Kidney (tissue), 14 donors: ENCODE measurements around the gene ACP2. TPM values are rescaled to one million over a fixed set of nuclear protein-coding genes. Genes with fewer than 3 reads are reported as not detected.

ENCODE experiments used
- DNase-seq, 5 donors: peaks; one replicate each; pipeline ENCODE4 v3.0.0-alpha.2; 2013 to 2020
- FAIRE-seq: peaks from 2 replicates; lab custom pipeline; 2012; peaks lifted over from hg19 to GRCh38; lab: Jason Lieb, UNC
- H3K27ac ChIP-seq, 2 donors: one replicate each; pipeline ENCODE4 v1.7.0; 2013; ENCODE audit warnings: low read depth in 2 of 2, low read length in 2 of 2, inconsistent platforms in 1 of 2
- H3K27me3 ChIP-seq: one replicate; pipeline ENCODE4 v1.7.1; 2013; ENCODE audit warnings: low read length, inconsistent platforms; ENCODE audit not compliant: control insufficient read depth, insufficient read depth
- H3K36me3 ChIP-seq, 3 donors: one replicate each; pipeline versions ENCODE4 v1.7.0 to v1.7.1; 2013; ENCODE audit warnings: low read length in 3 of 3, control low read depth in 1 of 3, inconsistent platforms in 1 of 3; ENCODE audit not compliant: insufficient read depth in 3 of 3, control insufficient read depth in 2 of 3
- H3K4me1 ChIP-seq, 3 donors: one replicate each; pipeline versions ENCODE4 v1.7.0 to v1.7.1; 2013; ENCODE audit warnings: low read length in 3 of 3, inconsistent platforms in 1 of 3, low read depth in 1 of 3; ENCODE audit not compliant: control insufficient read depth in 2 of 3, insufficient read depth in 2 of 3
- H3K4me3 ChIP-seq, 3 donors: one replicate each; pipeline versions ENCODE4 v1.7.0 to v1.8.1; 2013; ENCODE audit warnings: low read length in 3 of 3, control low read depth in 1 of 3, inconsistent platforms in 1 of 3
- H3K9ac ChIP-seq, 3 donors: one replicate each; pipeline versions ENCODE4 v1.7.0 to v1.7.1; 2013; ENCODE audit warnings: low read length in 3 of 3, control low read depth in 1 of 3, inconsistent platforms in 1 of 3
- H3K9me3 ChIP-seq, 3 donors: one replicate each; pipeline versions ENCODE4 v1.7.0 to v1.7.1; 2013; ENCODE audit warnings: low read length in 3 of 3, control low read depth in 1 of 3, inconsistent platforms in 1 of 3; ENCODE audit not compliant: control insufficient read depth in 2 of 3, insufficient read depth in 1 of 3
- CTCF ChIP-seq: IDR thresholded peaks from 3 replicates; pipeline ENCODE4 v1.5.1; 2012; ENCODE audit warnings: mild to moderate bottlenecking, moderate library complexity, borderline replicate concordance; ENCODE audit not compliant: insufficient read depth; ENCODE audit errors: extremely low read depth
- intact Hi-C: fragments of 100-400 bp; cut with DNase I; formaldehyde crosslinking; loops from one replicate; pipeline ENCODE4 v1.11.1; 2022
- polyA plus RNA-seq: library from polyadenylated mRNA; stranded (reverse); fragments of 350-450 nt; fragmentation: Illumina TruSeq; extraction: RNeasy Lipid Tissue Mini Kit (QIAGEN cat#74804); gene quantifications from one replicate; pipeline ENCODE4 v1.2.3, GENCODE V29; 2014; ENCODE audit warnings: low read depth, low replicate concordance; ENCODE audit not compliant: insufficient read depth
- total RNA-seq: library from RNA; stranded (reverse); fragmentation: NEBNext Ultra II Directional; extraction: Animal tissue kit (Norgen Biotek cat#: 25700); gene quantifications from one replicate; pipeline ENCODE4 v1.2.1, GENCODE V29; 2021
- donor health status: control.
- donor health status: control.
- donor health status: control.
- donor health status: control.
- donor health status: control.
- donor health status: DM: yes; HTN: yes; CAD: no.
- donor health status: Normal renal cell carcinoma (clear cell type).

Gene ACP2
- total and polyA plus RNA-seq, 2 donors from 2014 or later: 45.1 to 72.7 TPM

GRCh38 chr11:47289856-47290255 is 41.2 kb upstream of the ACP2 start:
- DNase-seq (no peak), FAIRE-seq (no peak)
- Histone ChIP-seq H3K9me3 (no peaks in the 10 kb centered on the region), H3K4me3 (no peak overlapping the region), H3K4me1 (no peaks in the 10 kb centered on the region), H3K27me3 (no peaks in the 10 kb centered on the region), H3K36me3 (peaks cover 2 to 74% (median 69%) of the 10 kb centered on the region in 3 donors), H3K27ac (no peak overlapping the region), H3K9ac (no peak overlapping the region)
- no peak for TF ChIP-seq CTCF
- intact Hi-C loops: no loop called here

GRCh38 chr11:47288066-47288465 is 39.5 kb upstream of the ACP2 start:
- Histone ChIP-seq H3K4me1 (no peaks in the 10 kb centered on the region), H3K36me3 (peaks cover 7 to 80% (median 77%) of the 10 kb centered on the region in 3 donors), H3K9ac (no peak overlapping the region), H3K9me3 (no peaks in the 10 kb centered on the region), H3K4me3 (no peak overlapping the region), H3K27ac (no peak overlapping the region), H3K27me3 (no peaks in the 10 kb centered on the region)
- FAIRE-seq (no peak), DNase-seq (no peak)
- TF ChIP-seq CTCF: no peak
- intact Hi-C loops: no loop called here

- peaks cover 11 to 79% (median 74%) of the 10 kb centered on the region in 3 donors for H3K36me3 ChIP-seq
- DNase-seq (no peak), FAIRE-seq (no peak)
- H3K4me3 ChIP-seq: no peak overlapping the region
- H3K27me3 ChIP-seq: no peaks in the 10 kb centered on the region
- H3K4me1 ChIP-seq: no peaks in the 10 kb centered on the region
- H3K9me3 ChIP-seq: no peaks in the 10 kb centered on the region
- intact Hi-C loops: no loop called here
- no peak overlapping the region for H3K9ac ChIP-seq
- no peak for TF ChIP-seq CTCF
- no peak overlapping the region for H3K27ac ChIP-seq
These were observed 37.6 kb upstream of the ACP2 start for GRCh38 chr11:47285969-47286770.
